SU-DHL-6 (cell line): Measurements from ENCODE around the gene GLS.

ENCODE experiments used
- EZH2phosphoT487 ChIP-seq: fragments of 200-600 bp; sonication (generic), shearing (Covaris generic); conservative IDR thresholded peaks from 2 replicates; pipeline ENCODE4 v1.6.1; 2018; ENCODE audit warnings: mild to moderate bottlenecking, antibody characterized with exemption, low read length, moderate library complexity, mixed read lengths
- TF ChIP-seq, protein P1 (sequence below): fragments of 200-600 bp; sonication (generic); IDR thresholded peaks from one replicate; pipeline ENCODE4 v1.5.1; 2017; ENCODE audit warnings: antibody characterized with exemption, mild to moderate bottlenecking, low read length, moderate library complexity; ENCODE audit not compliant: insufficient read depth, poor library complexity, severe bottlenecking

DNA sequence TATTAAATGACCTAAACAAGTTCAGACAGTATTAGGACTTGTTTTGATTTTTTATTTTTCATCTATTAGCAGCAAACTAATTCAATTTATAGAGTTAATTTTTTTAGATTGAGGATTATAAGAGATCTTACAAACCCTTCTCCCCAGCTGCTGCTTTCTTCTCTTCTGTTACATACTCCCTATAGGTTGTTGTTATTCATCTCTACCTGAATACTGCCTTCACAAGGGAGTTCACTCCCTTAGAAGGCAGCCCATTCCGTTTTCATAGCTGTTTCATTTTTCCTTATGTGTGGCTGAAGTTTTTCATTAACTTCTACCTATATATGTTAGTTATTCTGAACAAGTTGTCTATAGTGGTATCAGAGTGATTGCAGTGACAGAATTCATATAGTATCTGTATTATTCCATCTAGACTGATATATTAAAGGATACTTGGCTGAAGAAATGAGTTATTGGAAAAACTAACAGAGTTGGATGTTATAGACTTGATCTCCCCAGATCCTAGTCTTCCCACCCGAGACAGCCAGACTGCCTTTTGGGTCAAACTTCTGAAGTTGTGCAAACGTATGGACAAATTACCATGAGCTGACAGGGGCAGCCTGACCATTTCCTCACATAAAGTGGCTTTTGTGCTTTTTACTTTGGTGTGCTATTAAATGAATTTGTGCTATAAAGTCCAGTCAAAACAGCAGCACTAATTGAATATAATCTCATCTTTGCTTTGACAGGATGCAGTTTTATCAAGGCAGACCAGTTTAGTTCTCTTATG lies 8.7 kb downstream of the GLS start:
- TF ChIP-seq, protein P1, sequence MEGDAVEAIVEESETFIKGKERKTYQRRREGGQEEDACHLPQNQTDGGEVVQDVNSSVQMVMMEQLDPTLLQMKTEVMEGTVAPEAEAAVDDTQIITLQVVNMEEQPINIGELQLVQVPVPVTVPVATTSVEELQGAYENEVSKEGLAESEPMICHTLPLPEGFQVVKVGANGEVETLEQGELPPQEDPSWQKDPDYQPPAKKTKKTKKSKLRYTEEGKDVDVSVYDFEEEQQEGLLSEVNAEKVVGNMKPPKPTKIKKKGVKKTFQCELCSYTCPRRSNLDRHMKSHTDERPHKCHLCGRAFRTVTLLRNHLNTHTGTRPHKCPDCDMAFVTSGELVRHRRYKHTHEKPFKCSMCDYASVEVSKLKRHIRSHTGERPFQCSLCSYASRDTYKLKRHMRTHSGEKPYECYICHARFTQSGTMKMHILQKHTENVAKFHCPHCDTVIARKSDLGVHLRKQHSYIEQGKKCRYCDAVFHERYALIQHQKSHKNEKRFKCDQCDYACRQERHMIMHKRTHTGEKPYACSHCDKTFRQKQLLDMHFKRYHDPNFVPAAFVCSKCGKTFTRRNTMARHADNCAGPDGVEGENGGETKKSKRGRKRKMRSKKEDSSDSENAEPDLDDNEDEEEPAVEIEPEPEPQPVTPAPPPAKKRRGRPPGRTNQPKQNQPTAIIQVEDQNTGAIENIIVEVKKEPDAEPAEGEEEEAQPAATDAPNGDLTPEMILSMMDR, result no peak
- no peak for TF ChIP-seq EZH2phosphoT487
